Measurements from ENCODE around the gene SNRK.

GRCh38 chr3:43279082-43279481 lies 7.3 kb upstream of the SNRK start:
- TF ChIP-seq POLR2AphosphoS5 (IDR thresholded peaks at IDR 0.05) = no peak
- TF ChIP-seq POLR2A (IDR thresholded peaks at IDR 0.05) = no peak
